ENCODE data around the gene TSPAN3.

Gene TSPAN3
- 9.9 to 44.0 (median 31.6) reads per million in 9 experiments for total RNA-seq

GRCh38 chr15:77070495-77071304 lies at the start of gene TSPAN3:
Gene TSPAN3, minus strand, starts transcription at chr15:77071109. Its CDS starts 155 bp downstream, at chr15:77070954.
- peaks cover 12 to 15% of the 10 kb centered on the region in 2 donors for H3K4me1 Mint-ChIP-seq (ENCODE audit: low read depth in 2 of 2)
- peak; percentile 98 for ATAC-seq (replicated peaks)
- peak within 1 kb of the TSS; percentile 77 to 82 for H3K4me3 Mint-ChIP-seq
- H3K27ac Mint-ChIP-seq: peak within 1 kb of the TSS; percentile 72 to 85
- H3K36me3 Mint-ChIP-seq (ENCODE audit: insufficient read depth): peaks cover 9% of the 10 kb centered on the region
- peaks cover 0 to 15% of the 10 kb centered on the region in 2 donors for H3K27me3 Mint-ChIP-seq
- DNase-seq: peak; percentile 90 to 91 (median 91)
- no peaks in the 10 kb centered on the region for H3K9me3 Mint-ChIP-seq

- Mint-ChIP-seq H3K36me3 (ENCODE audit: insufficient read depth) (no peaks in the 10 kb centered on the region), H3K4me3 (no peak overlapping the region), H3K4me1 (ENCODE audit: low read depth in 2 of 2) (peaks cover 4 to 5% of the 10 kb centered on the region in 2 donors), H3K9me3 (no peaks in the 10 kb centered on the region), H3K27me3 (no peaks in the 10 kb centered on the region), H3K27ac (peak overlapping the region in 1 of 2 donors; percentile 8)
- ATAC-seq (replicated peaks) (no peak), DNase-seq (no peak)
Observed at GRCh38 chr15:77120576-77120975, 49.7 kb upstream of the TSPAN3 start.

- Mint-ChIP-seq H3K4me3 (no peak overlapping the region), H3K27me3 (no peaks in the 10 kb centered on the region), H3K9me3 (no peaks in the 10 kb centered on the region), H3K4me1 (ENCODE audit: low read depth in 2 of 2) (peaks cover 4 to 5% of the 10 kb centered on the region in 2 donors), H3K36me3 (ENCODE audit: insufficient read depth) (no peaks in the 10 kb centered on the region), H3K27ac (no peak overlapping the region)
- no peak for DNase-seq
- ATAC-seq (replicated peaks): no peak
Observed at GRCh38 chr15:77119446-77119845, 48.5 kb upstream of the TSPAN3 start.

DNA sequence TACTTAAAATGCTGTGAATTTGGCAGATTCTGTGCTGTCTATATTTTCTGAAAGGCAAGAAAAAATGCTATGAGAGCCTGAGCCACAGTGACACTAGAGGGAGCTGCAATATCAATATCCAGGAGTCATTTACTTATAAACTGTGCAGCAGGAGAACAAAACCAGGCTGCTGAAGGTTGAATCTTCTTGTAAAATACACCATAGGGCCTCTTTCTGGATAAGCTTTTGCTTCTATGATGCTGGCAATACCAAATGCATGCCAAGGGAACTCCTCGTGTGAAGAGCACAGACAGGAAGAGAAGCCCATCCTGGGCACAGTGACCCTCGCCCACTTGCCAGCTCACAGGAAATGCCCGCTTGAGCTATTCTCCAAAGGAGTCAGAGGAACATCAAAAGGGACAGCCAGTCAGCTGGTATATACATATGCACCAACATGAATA lies 48.0 kb upstream of the TSPAN3 start:
- Mint-ChIP-seq H3K4me1 (ENCODE audit: low read depth in 2 of 2) (peaks cover 4 to 5% of the 10 kb centered on the region in 2 donors), H3K9me3 (no peaks in the 10 kb centered on the region), H3K27me3 (no peaks in the 10 kb centered on the region), H3K4me3 (peak overlapping the region in 1 of 2 donors; percentile 25), H3K27ac (no peak overlapping the region), H3K36me3 (ENCODE audit: insufficient read depth) (no peaks in the 10 kb centered on the region)
- DNase-seq: peak; percentile 38 to 49 (median 40)
- peak; percentile 73 for ATAC-seq (replicated peaks)

GRCh38 chr15:77115179-77115578 lies 44.3 kb upstream of the TSPAN3 start:
- H3K27ac Mint-ChIP-seq: no peak overlapping the region

DNA sequence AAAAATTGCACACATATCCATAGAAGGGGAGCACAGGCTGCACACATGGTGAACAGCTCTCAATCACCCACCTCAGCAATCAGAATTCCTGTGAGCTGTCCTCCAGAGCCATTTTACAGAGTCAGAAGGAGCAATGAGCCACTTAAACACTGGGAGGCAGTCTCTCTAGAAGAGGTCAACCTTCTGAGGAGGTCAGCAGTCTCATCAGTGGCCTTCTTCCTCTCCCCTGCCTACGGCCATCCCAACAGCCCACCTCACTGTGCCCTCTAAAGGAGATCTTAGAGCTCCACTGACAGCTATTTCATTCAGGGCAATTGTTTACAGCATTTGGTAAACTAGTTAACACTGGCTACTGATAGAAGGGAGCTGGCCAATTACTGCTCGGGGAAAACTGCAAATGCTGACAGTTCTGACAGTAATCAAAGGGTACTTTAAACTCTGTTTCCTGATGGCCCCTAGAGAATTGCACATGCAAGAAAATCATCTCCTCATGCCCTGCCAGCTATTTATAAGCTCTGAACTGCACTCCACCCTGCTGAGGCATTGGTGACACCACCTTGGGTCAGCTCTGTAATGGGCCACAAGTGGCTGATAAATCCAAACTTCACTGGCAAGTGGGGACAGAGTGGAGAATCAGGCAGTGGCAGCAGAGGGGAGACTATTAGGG lies 42.1 kb upstream of the TSPAN3 start:
- ATAC-seq (replicated peaks) (no peak), DNase-seq (no peak)
- H3K9me3 Mint-ChIP-seq: no peaks in the 10 kb centered on the region
- no peak overlapping the region for H3K27ac Mint-ChIP-seq
- no peaks in the 10 kb centered on the region for H3K36me3 Mint-ChIP-seq (ENCODE audit: insufficient read depth)
- H3K4me1 Mint-ChIP-seq (ENCODE audit: low read depth in 2 of 2): no peaks in the 10 kb centered on the region
- H3K4me3 Mint-ChIP-seq: no peak overlapping the region
- H3K27me3 Mint-ChIP-seq: no peaks in the 10 kb centered on the region

More at GRCh38 chr15:77115179-77115578, 44.3 kb upstream of the TSPAN3 start:
- ATAC-seq (replicated peaks) (no peak), DNase-seq (no peak)
- Mint-ChIP-seq H3K4me3 (no peak overlapping the region), H3K27me3 (no peaks in the 10 kb centered on the region), H3K36me3 (ENCODE audit: insufficient read depth) (no peaks in the 10 kb centered on the region), H3K9me3 (no peaks in the 10 kb centered on the region), H3K4me1 (ENCODE audit: low read depth in 2 of 2) (peaks cover 4 to 5% of the 10 kb centered on the region in 2 donors)

GRCh38 chr15:77111789-77112188 lies 40.9 kb upstream of the TSPAN3 start:
- Mint-ChIP-seq H3K9me3 (no peaks in the 10 kb centered on the region), H3K4me3 (no peak overlapping the region), H3K4me1 (ENCODE audit: low read depth in 2 of 2) (peaks cover 0 to 4% of the 10 kb centered on the region in 2 donors), H3K36me3 (ENCODE audit: insufficient read depth) (no peaks in the 10 kb centered on the region), H3K27ac (no peak overlapping the region), H3K27me3 (no peaks in the 10 kb centered on the region)
- no peak for DNase-seq
- no peak for ATAC-seq (replicated peaks)

DNA sequence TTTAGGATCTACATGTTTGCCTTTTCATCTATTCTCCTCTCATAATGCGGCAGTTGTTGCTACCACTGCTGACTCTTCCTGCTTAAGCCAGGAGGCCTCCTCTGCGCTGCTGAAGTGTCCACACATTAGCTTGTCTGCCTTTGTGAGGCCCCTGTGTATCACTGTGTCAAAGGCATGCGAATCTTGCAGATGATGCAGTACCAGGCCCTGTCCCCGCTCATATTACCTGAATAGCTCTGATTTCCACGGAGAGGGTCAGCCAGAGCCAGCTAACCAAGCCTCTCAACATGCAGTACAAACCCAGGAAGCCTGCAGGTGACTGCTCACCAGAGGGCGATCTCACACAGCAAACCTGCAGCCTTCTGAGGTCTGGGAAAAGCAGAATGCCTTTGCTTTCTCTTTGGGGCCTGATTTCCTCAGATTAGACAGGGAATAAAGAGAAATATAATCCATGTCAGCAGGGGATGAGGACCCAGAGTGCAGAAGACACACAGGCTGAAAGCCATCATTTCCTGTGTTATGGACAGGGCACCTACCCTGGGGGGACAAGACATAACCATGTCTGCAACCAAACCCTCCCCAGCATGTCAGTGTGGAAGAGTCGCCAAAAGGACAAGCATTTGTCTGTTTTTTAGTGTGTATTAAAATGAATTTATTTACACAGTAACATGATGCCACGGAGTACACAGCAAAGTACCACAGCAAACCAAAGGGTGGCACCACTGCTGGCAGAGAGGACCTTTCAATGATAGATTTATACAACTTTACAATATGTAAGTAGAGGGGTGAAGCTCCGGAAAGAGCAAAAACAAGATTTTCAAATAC lies 36.8 kb upstream of the TSPAN3 start:
- peak; percentile 35 for ATAC-seq (replicated peaks)
- Mint-ChIP-seq H3K36me3 (ENCODE audit: insufficient read depth) (no peaks in the 10 kb centered on the region), H3K4me1 (ENCODE audit: low read depth in 2 of 2) (peaks cover 0 to 4% of the 10 kb centered on the region in 2 donors), H3K27me3 (no peaks in the 10 kb centered on the region), H3K4me3 (no peak overlapping the region), H3K9me3 (no peaks in the 10 kb centered on the region), H3K27ac (peak overlapping the region in 1 of 2 donors; percentile 22)
- DNase-seq: peak; percentile 10 to 14 (median 10)

DNA sequence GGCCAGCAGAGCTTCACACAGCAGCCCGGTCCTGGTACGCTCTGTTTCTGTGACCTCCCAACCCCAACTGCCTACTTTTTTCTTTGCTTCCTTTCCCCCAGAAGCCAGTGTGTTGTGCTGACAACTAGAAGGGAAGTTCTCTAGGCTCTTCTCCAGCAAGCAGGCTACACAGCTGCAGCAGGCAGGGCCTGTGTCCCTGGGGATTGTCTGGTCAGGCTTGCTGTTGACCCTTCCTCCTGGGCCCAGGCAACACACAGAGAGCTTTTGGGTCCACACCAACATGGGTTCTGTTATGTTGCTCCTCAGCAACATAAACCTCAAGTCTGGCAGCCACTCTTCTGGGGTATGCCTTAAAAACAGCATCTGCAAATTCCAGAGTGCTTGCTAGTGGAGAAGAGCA lies 36.2 kb upstream of the TSPAN3 start:
- no peaks in the 10 kb centered on the region for H3K9me3 Mint-ChIP-seq
- no peak overlapping the region for H3K4me3 Mint-ChIP-seq
- no peaks in the 10 kb centered on the region for H3K27me3 Mint-ChIP-seq
- H3K4me1 Mint-ChIP-seq (ENCODE audit: low read depth in 2 of 2): peaks cover 0 to 4% of the 10 kb centered on the region in 2 donors
- H3K27ac Mint-ChIP-seq: peak overlapping the region in 1 of 2 donors; percentile 22
- no peaks in the 10 kb centered on the region for H3K36me3 Mint-ChIP-seq (ENCODE audit: insufficient read depth)
- DNase-seq (no peak), ATAC-seq (replicated peaks) (no peak)

- H3K4me1 Mint-ChIP-seq (ENCODE audit: low read depth in 2 of 2): peaks cover 0 to 4% of the 10 kb centered on the region in 2 donors
- ATAC-seq (replicated peaks) (no peak), DNase-seq (no peak)
- no peaks in the 10 kb centered on the region for H3K36me3 Mint-ChIP-seq (ENCODE audit: insufficient read depth)
- H3K4me3 Mint-ChIP-seq: no peak overlapping the region
- H3K27me3 Mint-ChIP-seq: no peaks in the 10 kb centered on the region
- peak overlapping the region in 1 of 2 donors; percentile 68 for H3K27ac Mint-ChIP-seq
- H3K9me3 Mint-ChIP-seq: no peaks in the 10 kb centered on the region
Observed at GRCh38 chr15:77104155-77104554, 33.2 kb upstream of the TSPAN3 start.

GRCh38 chr15:77099741-77100463 lies 29.0 kb upstream of the TSPAN3 start:
- Mint-ChIP-seq H3K27ac (no peak overlapping the region), H3K4me3 (no peak overlapping the region), H3K9me3 (no peaks in the 10 kb centered on the region), H3K36me3 (ENCODE audit: insufficient read depth) (no peaks in the 10 kb centered on the region), H3K4me1 (ENCODE audit: low read depth in 2 of 2) (no peaks in the 10 kb centered on the region), H3K27me3 (no peaks in the 10 kb centered on the region)
- no peak for DNase-seq
- ATAC-seq (replicated peaks): no peak

DNA sequence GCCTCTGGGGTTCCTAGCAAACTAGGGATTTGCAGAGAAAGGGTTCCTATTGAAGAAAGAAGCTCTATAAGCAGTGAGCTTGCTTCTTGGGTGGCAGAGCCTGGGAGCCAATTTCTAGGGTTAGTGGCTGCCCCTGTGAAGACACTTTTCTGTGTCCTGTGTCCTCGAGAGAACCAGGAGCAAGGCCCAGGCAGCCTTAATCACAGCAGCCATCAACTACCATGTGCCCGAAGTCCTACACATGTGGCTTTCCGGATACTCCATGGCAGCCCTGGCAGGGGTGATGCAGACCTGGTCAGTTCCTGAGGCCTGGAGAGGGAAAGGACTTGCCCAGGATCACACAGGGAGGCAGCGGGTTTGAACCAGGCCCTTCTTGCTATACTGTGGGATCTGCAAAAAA lies 27.7 kb upstream of the TSPAN3 start:
- no peaks in the 10 kb centered on the region for H3K4me1 Mint-ChIP-seq (ENCODE audit: low read depth in 2 of 2)
- H3K27ac Mint-ChIP-seq: no peak overlapping the region
- DNase-seq (no peak), ATAC-seq (replicated peaks) (no peak)
- H3K4me3 Mint-ChIP-seq: no peak overlapping the region
- no peaks in the 10 kb centered on the region for H3K36me3 Mint-ChIP-seq (ENCODE audit: insufficient read depth)
- H3K9me3 Mint-ChIP-seq: no peaks in the 10 kb centered on the region
- no peaks in the 10 kb centered on the region for H3K27me3 Mint-ChIP-seq

GRCh38 chr15:77097921-77098320 lies 27.0 kb upstream of the TSPAN3 start:
- H3K27ac Mint-ChIP-seq: no peak overlapping the region
- no peak for DNase-seq
- no peaks in the 10 kb centered on the region for H3K4me1 Mint-ChIP-seq (ENCODE audit: low read depth in 2 of 2)
- H3K27me3 Mint-ChIP-seq: no peaks in the 10 kb centered on the region
- no peaks in the 10 kb centered on the region for H3K9me3 Mint-ChIP-seq
- no peak for ATAC-seq (replicated peaks)
- no peak overlapping the region for H3K4me3 Mint-ChIP-seq
- no peaks in the 10 kb centered on the region for H3K36me3 Mint-ChIP-seq (ENCODE audit: insufficient read depth)

All from effector memory CD8-positive, alpha-beta T cell (primary cell).